IPS-18c (cell line): ENCODE measurements around the gene ADGRG2.
"Not testable (repeated sequence)": the region's sequence is repeated elsewhere in the genome, so short reads cannot be mapped to it uniquely, and the experiment has no call there.

Experiments used
- H3K4me3 ChIP-seq: 2 replicates; pipeline ENCODE4 v1.7.0; 2013; ENCODE audit warnings: low read depth, mild to moderate bottlenecking, low read length, moderate library complexity; ENCODE audit not compliant: insufficient read depth
- H3K9me3 ChIP-seq: one replicate; pipeline ENCODE4 v1.6.1; 2013; ENCODE audit warnings: mild to moderate bottlenecking, low read length, moderate library complexity; ENCODE audit not compliant: control insufficient read depth, insufficient read depth

The ADGRG2 gene

GRCh38 chrX:18985186-18985435, 137.2 kb downstream of the ADGRG2 start:
- Histone ChIP-seq H3K9me3 (peaks cover 5% of the 10 kb centered on the region), H3K4me3 (peak overlapping the region; percentile 50)

DNA sequence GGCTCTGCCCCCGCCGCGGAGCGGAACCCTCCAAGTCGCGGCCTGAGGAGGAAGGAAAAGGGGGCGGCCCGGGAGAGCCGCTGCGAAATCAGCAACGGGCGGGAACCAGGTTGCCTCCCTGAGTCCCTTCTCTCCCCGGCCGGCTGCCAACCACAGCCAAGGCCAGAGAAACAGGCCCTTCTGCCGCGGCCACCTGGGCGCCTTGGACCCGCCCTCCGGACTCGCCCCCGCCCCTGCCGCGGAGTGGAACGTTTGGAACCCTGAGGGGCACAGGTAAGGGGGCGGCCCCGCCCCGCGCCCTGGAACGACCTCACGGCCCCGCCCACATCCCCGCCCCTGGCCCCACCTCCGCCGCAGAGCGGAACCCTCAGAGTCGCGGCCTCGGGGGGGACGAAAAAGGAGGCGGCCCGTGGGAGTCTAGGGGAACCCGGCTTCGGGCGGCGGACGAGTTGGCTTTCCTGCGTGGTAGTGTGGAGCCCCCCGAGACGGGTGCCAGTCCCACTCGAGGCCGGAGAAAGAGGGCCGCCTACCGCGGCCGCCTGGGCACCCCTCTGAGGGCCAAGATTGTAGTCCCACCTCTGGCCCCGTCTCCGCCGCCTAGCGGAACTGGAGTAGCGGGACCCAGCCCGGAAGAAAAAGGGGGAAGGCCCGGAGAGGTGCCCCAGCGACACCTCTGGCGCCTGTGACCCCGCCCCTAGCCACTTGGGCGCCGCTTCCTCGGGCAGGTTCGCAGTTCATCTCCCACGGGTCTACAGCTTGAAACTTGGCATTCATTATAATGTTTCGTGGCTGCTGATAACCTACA, 137.7 kb downstream of the ADGRG2 start:
- Histone ChIP-seq H3K9me3 (peaks cover 5% of the 10 kb centered on the region), H3K4me3 (peak overlapping the region; percentile 50)

GRCh38 chrX:18983666-18984380, 138.4 kb downstream of the ADGRG2 start, which contains the start of gene PHKA2:
TSS of gene PHKA2 (minus strand) at chrX:18984114. CDS start at chrX:18983932, 182 bp downstream.
- Histone ChIP-seq H3K4me3 (peak within 1 kb of the TSS; percentile 50), H3K9me3 (peaks cover 5% of the 10 kb centered on the region)

DNA sequence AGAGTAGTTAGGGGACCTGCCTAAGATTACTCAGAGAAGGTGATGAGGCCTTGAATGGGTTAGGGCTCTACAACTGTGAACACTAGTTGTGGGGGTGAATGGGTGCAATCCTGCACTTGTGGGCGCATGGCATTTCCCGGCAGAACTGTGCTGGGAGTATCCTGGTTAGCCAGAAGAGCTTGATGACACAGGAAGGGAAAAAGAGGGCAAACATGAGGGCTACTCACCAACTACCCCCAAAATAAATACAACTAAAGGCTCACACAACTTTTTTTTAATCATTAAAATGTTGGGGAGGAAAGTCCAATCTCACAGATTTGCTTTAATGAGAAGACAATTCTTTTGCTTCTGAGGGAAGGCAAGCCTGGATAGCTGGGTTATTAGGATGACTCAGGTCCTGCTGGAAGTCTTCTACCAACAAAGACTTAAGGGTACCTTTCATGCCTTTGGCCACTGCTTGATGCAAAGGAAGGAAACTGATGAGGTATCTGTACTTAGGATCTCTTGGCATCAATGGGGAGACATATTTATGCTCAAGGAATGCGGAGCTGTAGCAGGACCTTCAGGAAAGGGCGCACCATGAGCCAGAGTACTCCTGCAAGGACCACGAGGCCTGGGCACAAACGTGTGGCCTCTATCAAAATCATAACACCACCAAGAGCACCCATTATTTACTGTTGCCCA, 141.0 kb downstream of the ADGRG2 start:
- H3K4me3 ChIP-seq: no peak overlapping the region; the same call in 1 of the 2 replicates

DNA sequence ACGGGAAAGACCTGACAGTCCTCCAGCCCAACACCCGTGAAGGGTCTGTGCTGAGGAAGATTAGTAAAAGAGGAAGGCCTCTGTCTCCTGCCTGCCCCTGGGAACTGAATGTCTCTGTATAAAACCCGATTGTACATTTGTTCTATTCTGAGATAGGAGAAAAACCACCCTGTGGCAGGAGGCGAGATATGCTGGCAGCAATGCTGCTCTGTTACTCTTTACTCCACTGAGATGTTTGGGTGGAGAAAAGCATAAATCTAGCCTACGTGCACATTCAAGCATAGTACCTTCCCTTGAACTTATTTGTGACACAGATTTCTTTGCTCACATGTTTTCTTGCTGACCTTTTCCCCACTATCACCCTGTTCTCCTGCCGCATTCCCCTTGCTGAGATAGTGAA, 142.0 kb downstream of the ADGRG2 start:
- not testable (repeated sequence) for H3K4me3 ChIP-seq

More for the DNA sequence above, 141.0 kb downstream of the ADGRG2 start:
- H3K9me3 ChIP-seq: peaks cover 5% of the 10 kb centered on the region

DNA sequence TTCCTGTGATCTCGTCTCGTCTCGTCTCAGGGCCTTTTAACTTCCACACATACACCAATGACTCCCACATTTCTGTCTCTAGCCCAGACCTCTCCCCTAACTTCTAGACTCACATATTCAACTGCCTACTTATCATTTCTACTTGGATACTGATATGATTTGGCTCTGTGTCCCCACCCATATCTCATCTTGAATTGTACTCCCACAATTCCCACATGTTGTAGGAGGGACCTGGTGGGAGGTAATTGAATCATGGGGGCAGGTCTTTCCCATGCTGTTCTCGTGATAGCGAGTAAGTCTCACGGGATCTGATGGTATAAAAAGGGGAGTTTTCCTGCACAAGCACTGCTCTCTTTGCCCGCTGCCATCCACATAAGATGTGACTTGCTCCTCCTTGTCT, 147.3 kb downstream of the ADGRG2 start:
- Histone ChIP-seq H3K9me3 (no peaks in the 10 kb centered on the region), H3K4me3 (no peak overlapping the region)

More for the DNA sequence above, 142.0 kb downstream of the ADGRG2 start:
- H3K9me3 ChIP-seq: not testable (repeated sequence)

GRCh38 chrX:18973527-18974192, 148.6 kb downstream of the ADGRG2 start:
- H3K9me3 ChIP-seq: peaks cover 2% of the 10 kb centered on the region

DNA sequence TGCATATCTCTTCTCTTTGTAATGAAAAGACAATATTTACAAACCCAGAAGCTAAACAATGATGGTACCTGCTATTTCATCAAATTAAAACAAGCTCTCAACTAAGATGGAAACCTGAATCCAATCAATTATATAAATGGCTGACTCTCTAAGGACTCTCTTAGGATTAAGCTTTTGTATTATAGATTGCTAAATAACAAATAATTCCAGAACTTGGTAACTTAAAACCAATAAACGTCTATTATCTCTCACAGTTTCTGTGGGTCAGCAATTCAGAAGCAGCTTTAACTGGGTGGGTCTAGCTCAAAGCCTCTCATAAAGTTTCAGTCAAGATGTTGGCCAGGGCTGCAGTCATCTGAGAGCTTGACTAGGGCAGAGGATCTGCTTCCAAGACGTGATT, 150.8 kb downstream of the ADGRG2 start:
- H3K9me3 ChIP-seq: peaks cover 4% of the 10 kb centered on the region
- H3K4me3 ChIP-seq: no peak overlapping the region

More at GRCh38 chrX:18973527-18974192, 148.6 kb downstream of the ADGRG2 start:
- no peak overlapping the region for H3K4me3 ChIP-seq

- Histone ChIP-seq H3K9me3 (peaks cover 4% of the 10 kb centered on the region), H3K4me3 (no peak overlapping the region)
Measured at GRCh38 chrX:18970465-18970864, 151.8 kb downstream of the ADGRG2 start.

- H3K9me3 ChIP-seq: peaks cover 6% of the 10 kb centered on the region
- H3K4me3 ChIP-seq: no peak overlapping the region
Measured at GRCh38 chrX:18966624-18967023, 155.6 kb downstream of the ADGRG2 start.

GRCh38 chrX:18964901-18965300, 157.4 kb downstream of the ADGRG2 start:
- no peak overlapping the region for H3K4me3 ChIP-seq
- peaks cover 6% of the 10 kb centered on the region for H3K9me3 ChIP-seq

- Histone ChIP-seq H3K4me3 (no peak overlapping the region), H3K9me3 (peaks cover 4% of the 10 kb centered on the region)
Measured at GRCh38 chrX:18964026-18964425, 158.2 kb downstream of the ADGRG2 start.

GRCh38 chrX:18962329-18962728, 159.9 kb downstream of the ADGRG2 start:
- Histone ChIP-seq H3K4me3 (no peak overlapping the region), H3K9me3 (peaks cover 4% of the 10 kb centered on the region)

- no peak overlapping the region for H3K4me3 ChIP-seq
- peaks cover 3% of the 10 kb centered on the region for H3K9me3 ChIP-seq
Measured at GRCh38 chrX:18961686-18962085, 160.6 kb downstream of the ADGRG2 start.

GRCh38 chrX:18956303-18957032, 165.8 kb downstream of the ADGRG2 start:
- peaks cover 2% of the 10 kb centered on the region for H3K9me3 ChIP-seq
- no peak overlapping the region for H3K4me3 ChIP-seq

- no peak overlapping the region for H3K4me3 ChIP-seq
Measured at GRCh38 chrX:18955676-18956075, 166.6 kb downstream of the ADGRG2 start.

DNA sequence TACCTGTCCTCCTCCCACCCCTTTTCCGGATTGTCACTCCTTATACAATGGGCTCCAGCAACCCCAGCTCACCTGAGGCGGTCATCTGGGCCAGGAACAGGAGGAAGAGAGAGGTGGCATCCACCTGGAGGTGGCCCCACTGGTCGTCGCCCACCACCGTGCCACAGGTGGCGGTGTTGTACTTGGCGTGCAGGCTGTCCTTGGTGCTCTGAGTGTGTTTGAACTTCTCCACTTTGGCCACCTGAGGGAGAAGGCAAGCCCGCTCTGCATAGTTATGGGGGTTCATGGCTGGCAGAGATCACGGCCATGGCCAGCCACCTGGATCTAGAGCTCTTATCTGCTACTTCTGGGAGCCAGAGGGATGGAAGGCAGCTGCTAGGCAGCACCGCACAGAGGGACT, 171.2 kb downstream of the ADGRG2 start:
- no peak overlapping the region for H3K4me3 ChIP-seq
- H3K9me3 ChIP-seq: peaks cover 7% of the 10 kb centered on the region

More at GRCh38 chrX:18955676-18956075, 166.6 kb downstream of the ADGRG2 start:
- peaks cover 3% of the 10 kb centered on the region for H3K9me3 ChIP-seq
